GM18499 (cell line): ENCODE results near the gene USP32.
"Not testable (repeated sequence)": the region's sequence is repeated elsewhere in the genome, so short reads cannot be mapped to it uniquely, and the experiment has no call there.

Experiments
- ATAC-seq: cut with Tn5 transposase; IDR thresholded peaks from one replicate; pipeline ENCODE4 v1.9.1; 2021; ENCODE audit warnings: moderate number of reproducible peaks; ENCODE audit not compliant: insufficient read depth, unreplicated experiment

The USP32 gene

GRCh38 chr17:60249290-60249826 is 142.6 kb downstream of the USP32 start:
- no peak for ATAC-seq

- ATAC-seq: no peak
Measured at GRCh38 chr17:60248618-60249289, 143.2 kb downstream of the USP32 start.

GRCh38 chr17:60247836-60248461 is 144.0 kb downstream of the USP32 start:
- no peak for ATAC-seq

- no peak for ATAC-seq
Measured at GRCh38 chr17:60244656-60245055, 147.3 kb downstream of the USP32 start.

- ATAC-seq: no peak
Measured at GRCh38 chr17:60240290-60240689, 151.6 kb downstream of the USP32 start.

GRCh38 chr17:60231691-60232090 is 160.2 kb downstream of the USP32 start:
- ATAC-seq: no peak

- no peak for ATAC-seq
Measured at GRCh38 chr17:60231234-60231633, 160.7 kb downstream of the USP32 start.

GRCh38 chr17:60230358-60230757 is 161.6 kb downstream of the USP32 start:
- ATAC-seq: no peak

- no peak for ATAC-seq
Measured at GRCh38 chr17:60229188-60229802, 162.6 kb downstream of the USP32 start.

GRCh38 chr17:60227276-60227675 is 164.7 kb downstream of the USP32 start:
- not testable (repeated sequence) for ATAC-seq

- ATAC-seq: no peak
Measured at GRCh38 chr17:60224064-60224463, 167.9 kb downstream of the USP32 start.

GRCh38 chr17:60223456-60223855 is 168.5 kb downstream of the USP32 start:
- no peak for ATAC-seq

- not testable (repeated sequence) for ATAC-seq
Measured at GRCh38 chr17:60218774-60219173, 173.2 kb downstream of the USP32 start.

- ATAC-seq: not testable (repeated sequence)
Measured at GRCh38 chr17:60215895-60216294, 176.0 kb downstream of the USP32 start.

- not testable (repeated sequence) for ATAC-seq
Measured at GRCh38 chr17:60211282-60211681, 180.7 kb downstream of the USP32 start.

GRCh38 chr17:60208302-60208701 is 183.6 kb downstream of the USP32 start:
- ATAC-seq: not testable (repeated sequence)

- not testable (repeated sequence) for ATAC-seq
Measured at GRCh38 chr17:60205782-60206181, 186.2 kb downstream of the USP32 start.

GRCh38 chr17:60198630-60199029 is 193.3 kb downstream of the USP32 start:
- ATAC-seq: not testable (repeated sequence)

GRCh38 chr17:60194141-60194540 is 197.8 kb downstream of the USP32 start:
- ATAC-seq: not testable (repeated sequence)

GRCh38 chr17:60193482-60193881 is 198.5 kb downstream of the USP32 start:
- ATAC-seq: no peak

GRCh38 chr17:60193032-60193431 is 198.9 kb downstream of the USP32 start:
- not testable (repeated sequence) for ATAC-seq
